HUES48 (cell line): ENCODE results near the gene ADGRA3.
"Not testable (repeated sequence)": the region's sequence is repeated elsewhere in the genome, so short reads cannot be mapped to it uniquely, and the experiment has no call there.

Source experiments
- H3K27ac ChIP-seq: one replicate; pipeline ENCODE4 v1.7.0; 2013; ENCODE audit warnings: low read depth, low read length, inconsistent platforms
- H3K27me3 ChIP-seq: 2 replicates; pipeline ENCODE4 v1.6.1; 2013; ENCODE audit warnings: mild to moderate bottlenecking, low read length; ENCODE audit not compliant: control insufficient read depth, insufficient read depth
- H3K36me3 ChIP-seq: 2 replicates; pipeline ENCODE4 v1.6.1; 2013; ENCODE audit warnings: low read length; ENCODE audit not compliant: control insufficient read depth, insufficient read depth
- H3K4me1 ChIP-seq: 2 replicates; pipeline ENCODE4 v1.6.1; 2013; ENCODE audit warnings: mild to moderate bottlenecking, low read length; ENCODE audit not compliant: control insufficient read depth, insufficient read depth
- H3K4me3 ChIP-seq: 2 replicates; pipeline ENCODE4 v1.5.1; 2013; ENCODE audit warnings: mild to moderate bottlenecking, low read depth, low read length
- H3K9ac ChIP-seq: 2 replicates; pipeline ENCODE4 v1.6.1; 2013; ENCODE audit warnings: mild to moderate bottlenecking, low read depth, low read length, moderate library complexity
- H3K9me3 ChIP-seq: 2 replicates; pipeline ENCODE4 v1.6.1; 2013; ENCODE audit warnings: low read length; ENCODE audit not compliant: control insufficient read depth, insufficient read depth

The ADGRA3 gene

GRCh38 chr4:22478426-22478825 lies 37.4 kb downstream of the ADGRA3 start:
- no peak overlapping the region for H3K9ac ChIP-seq
- H3K36me3 ChIP-seq, result 0 out of 2 replicates have a peak, but pooled peaks cover under 1% of the 10 kb centered on the region
- H3K27ac ChIP-seq, result no peak overlapping the region
- H3K27me3 ChIP-seq, result no peaks in the 10 kb centered on the region
- H3K4me3 ChIP-seq, result no peak overlapping the region
- H3K4me1 ChIP-seq, result peaks cover 34% of the 10 kb centered on the region
- H3K9me3 ChIP-seq, result no peaks in the 10 kb centered on the region

GRCh38 chr4:22477813-22478182 lies 38.1 kb downstream of the ADGRA3 start:
- Histone ChIP-seq H3K27ac (no peak overlapping the region), H3K27me3 (no peaks in the 10 kb centered on the region), H3K4me3 (no peak overlapping the region), H3K4me1 (peaks cover 27% of the 10 kb centered on the region), H3K9me3 (no peaks in the 10 kb centered on the region), H3K9ac (no peak overlapping the region), H3K36me3 (peaks cover 6% of the 10 kb centered on the region)

- Histone ChIP-seq H3K9me3 (no peaks in the 10 kb centered on the region), H3K9ac (no peak overlapping the region)
Measured at GRCh38 chr4:22477136-22477812, 38.6 kb downstream of the ADGRA3 start.

GRCh38 chr4:22476011-22476410 lies 39.9 kb downstream of the ADGRA3 start:
- no peaks in the 10 kb centered on the region for H3K27me3 ChIP-seq
- H3K27ac ChIP-seq, result peak overlapping the region; percentile 89
- H3K9me3 ChIP-seq, result no peaks in the 10 kb centered on the region
- no peak overlapping the region for H3K4me3 ChIP-seq
- no peak overlapping the region for H3K9ac ChIP-seq
- H3K36me3 ChIP-seq, result peaks cover 21% of the 10 kb centered on the region
- H3K4me1 ChIP-seq, result peaks cover 16% of the 10 kb centered on the region

More at GRCh38 chr4:22477136-22477812, 38.6 kb downstream of the ADGRA3 start:
- H3K4me1 ChIP-seq, result peaks cover 25% of the 10 kb centered on the region
- no peak overlapping the region for H3K27ac ChIP-seq
- H3K4me3 ChIP-seq, result no peak overlapping the region
- no peaks in the 10 kb centered on the region for H3K27me3 ChIP-seq
- peaks cover 12% of the 10 kb centered on the region for H3K36me3 ChIP-seq

GRCh38 chr4:22475311-22475646 lies 40.6 kb downstream of the ADGRA3 start:
- Histone ChIP-seq H3K4me1 (peaks cover 12% of the 10 kb centered on the region), H3K27ac (peak overlapping the region; percentile 89), H3K36me3 (peaks cover 27% of the 10 kb centered on the region)
- not testable (repeated sequence) for H3K9ac ChIP-seq, H3K4me3 ChIP-seq, H3K27me3 ChIP-seq, H3K9me3 ChIP-seq

- H3K27ac ChIP-seq, result peak overlapping the region; percentile 89
- H3K9me3 ChIP-seq, result no peaks in the 10 kb centered on the region
- no peak overlapping the region for H3K4me3 ChIP-seq
- H3K4me1 ChIP-seq, result peaks cover 12% of the 10 kb centered on the region
- no peaks in the 10 kb centered on the region for H3K27me3 ChIP-seq
- H3K9ac ChIP-seq, result no peak overlapping the region; the same call in 1 of the 2 replicates
- H3K36me3 ChIP-seq, result peaks cover 27% of the 10 kb centered on the region
Measured at GRCh38 chr4:22474636-22475310, 41.1 kb downstream of the ADGRA3 start.

GRCh38 chr4:22473268-22473667 lies 42.6 kb downstream of the ADGRA3 start:
- Histone ChIP-seq H3K9ac (no peak overlapping the region), H3K27me3 (no peaks in the 10 kb centered on the region), H3K9me3 (no peaks in the 10 kb centered on the region), H3K4me3 (no peak overlapping the region), H3K36me3 (peaks cover 32% of the 10 kb centered on the region), H3K4me1 (peaks cover 12% of the 10 kb centered on the region), H3K27ac (no peak overlapping the region)

GRCh38 chr4:22471999-22472461 lies 43.8 kb downstream of the ADGRA3 start:
- no peak overlapping the region for H3K27ac ChIP-seq
- no peak overlapping the region for H3K4me3 ChIP-seq
- H3K36me3 ChIP-seq, result peaks cover 32% of the 10 kb centered on the region
- H3K9ac ChIP-seq, result no peak overlapping the region
- H3K4me1 ChIP-seq, result peaks cover 12% of the 10 kb centered on the region
- no peaks in the 10 kb centered on the region for H3K27me3 ChIP-seq
- H3K9me3 ChIP-seq, result no peaks in the 10 kb centered on the region

- Histone ChIP-seq H3K27ac (no peak overlapping the region), H3K36me3 (peaks cover 37% of the 10 kb centered on the region), H3K9me3 (no peaks in the 10 kb centered on the region), H3K27me3 (no peaks in the 10 kb centered on the region), H3K9ac (no peak overlapping the region), H3K4me3 (no peak overlapping the region), H3K4me1 (peaks cover 12% of the 10 kb centered on the region)
Measured at GRCh38 chr4:22471419-22471818, 44.4 kb downstream of the ADGRA3 start.

- H3K9ac ChIP-seq, result no peak overlapping the region
- no peaks in the 10 kb centered on the region for H3K4me1 ChIP-seq
- no peaks in the 10 kb centered on the region for H3K9me3 ChIP-seq
- peaks cover 20% of the 10 kb centered on the region for H3K36me3 ChIP-seq
- H3K27ac ChIP-seq, result no peak overlapping the region
- H3K27me3 ChIP-seq, result no peaks in the 10 kb centered on the region
- H3K4me3 ChIP-seq, result no peak overlapping the region
Measured at GRCh38 chr4:22466581-22466980, 49.3 kb downstream of the ADGRA3 start.

- Histone ChIP-seq H3K27ac (no peak overlapping the region), H3K4me3 (no peak overlapping the region), H3K36me3 (peaks cover 21% of the 10 kb centered on the region), H3K9ac (no peak overlapping the region), H3K4me1 (no peaks in the 10 kb centered on the region), H3K27me3 (no peaks in the 10 kb centered on the region), H3K9me3 (no peaks in the 10 kb centered on the region)
Measured at GRCh38 chr4:22465996-22466395, 49.9 kb downstream of the ADGRA3 start.
